ENCODE measurements around the gene EPHB6. TPM values are rescaled to one million over a fixed set of nuclear protein-coding genes. Genes with fewer than 3 reads are reported as not detected.

EPHB6 gene
- total RNA-seq, 4 donors from 2014 or later = 158 to 346 (median 221) TPM

- no peak for DNase-seq (ENCODE audit: low spot score in 2 of 2)
- intact Hi-C loops (cut with DNase I; ENCODE audit: low total_unique reads) = no loop called here
- WGBS, 2 donors = 15 to 19% methylated on average over 2 of the region's 2 CpGs
- TF ChIP-seq CTCF (IDR thresholded peaks at IDR 0.05) = no peak
- no peak for TF ChIP-seq POLR2A (IDR thresholded peaks at IDR 0.05)
- H3K4me3 ChIP-seq (ENCODE audit: low read depth, poor library complexity, severe bottlenecking) = no peak overlapping the region
Measured at GRCh38 chr7:142813226-142813625, 41.6 kb upstream of the EPHB6 start.

GRCh38 chr7:142813699-142814098 lies 41.2 kb upstream of the EPHB6 start:
- 30 to 48% methylated on average over 1 of the region's 1 CpG for WGBS, 2 donors
- no peak for DNase-seq (ENCODE audit: low spot score in 2 of 2)
- intact Hi-C loops (cut with DNase I; ENCODE audit: low total_unique reads) = no loop called here
- H3K4me3 ChIP-seq (ENCODE audit: low read depth, poor library complexity, severe bottlenecking) = no peak overlapping the region
- TF ChIP-seq CTCF (IDR thresholded peaks at IDR 0.05) (no peak), POLR2A (IDR thresholded peaks at IDR 0.05) (no peak)

- no peak for DNase-seq (ENCODE audit: low spot score in 2 of 2)
- TF ChIP-seq CTCF (IDR thresholded peaks at IDR 0.05) (no peak), POLR2A (IDR thresholded peaks at IDR 0.05) (no peak)
- intact Hi-C loops (cut with DNase I; ENCODE audit: low total_unique reads) = no loop called here
- H3K4me3 ChIP-seq (ENCODE audit: low read depth, poor library complexity, severe bottlenecking) = no peak overlapping the region
- WGBS, 2 donors = 83 to 86% methylated on average over 2 of the region's 2 CpGs
Measured at GRCh38 chr7:142814451-142814850, 40.4 kb upstream of the EPHB6 start.

GRCh38 chr7:142815134-142815533 lies 39.7 kb upstream of the EPHB6 start:
- no peak for TF ChIP-seq POLR2A (IDR thresholded peaks at IDR 0.05)
- TF ChIP-seq CTCF (IDR thresholded peaks at IDR 0.05) = no peak
- no peak for DNase-seq (ENCODE audit: low spot score in 2 of 2)
- WGBS, 2 donors = 59 to 76% methylated on average over 3 of the region's 3 CpGs
- intact Hi-C loops (cut with DNase I; ENCODE audit: low total_unique reads) = no loop called here
- no peak overlapping the region for H3K4me3 ChIP-seq (ENCODE audit: low read depth, poor library complexity, severe bottlenecking)

GRCh38 chr7:142817506-142817905 lies 37.4 kb upstream of the EPHB6 start:
- no peak for DNase-seq (ENCODE audit: low spot score in 2 of 2)
- 54 to 56% methylated on average over 2 of the region's 2 CpGs for whole genome bisulfite sequencing, 2 donors
- TF ChIP-seq POLR2A (IDR thresholded peaks at IDR 0.05) = no peak
- TF ChIP-seq CTCF (IDR thresholded peaks at IDR 0.05) = no peak
- no peak overlapping the region for H3K4me3 ChIP-seq (ENCODE audit: low read depth, poor library complexity, severe bottlenecking)
- intact Hi-C loops (cut with DNase I; ENCODE audit: low total_unique reads) = no loop called here

GRCh38 chr7:142819530-142819929 lies 35.3 kb upstream of the EPHB6 start:
- no peak for TF ChIP-seq CTCF (IDR thresholded peaks at IDR 0.05)
- TF ChIP-seq POLR2A (IDR thresholded peaks at IDR 0.05) = no peak
- 73 to 89% methylated on average over 5 of the region's 5 CpGs for WGBS, 2 donors
- intact Hi-C loops (cut with DNase I; ENCODE audit: low total_unique reads) = no loop called here
- H3K4me3 ChIP-seq (ENCODE audit: low read depth, poor library complexity, severe bottlenecking) = no peak overlapping the region
- DNase-seq (ENCODE audit: low spot score in 2 of 2) = no peak

All from lower leg skin (tissue), 4 donors.